ENCODE data around the gene SNX8.

SNX8 gene

GRCh38 chr7:2209146-2209960, 104.9 kb downstream of the SNX8 start:
- peak in 1 of 2 donors; percentile 24 for DNase-seq (ENCODE audit: extremely low read depth in 1 of 2, low read depth in 1 of 2)

- no peak for DNase-seq (ENCODE audit: extremely low read depth in 1 of 2, low read depth in 1 of 2)
Measured at GRCh38 chr7:2208712-2209111, 105.5 kb downstream of the SNX8 start.

DNA sequence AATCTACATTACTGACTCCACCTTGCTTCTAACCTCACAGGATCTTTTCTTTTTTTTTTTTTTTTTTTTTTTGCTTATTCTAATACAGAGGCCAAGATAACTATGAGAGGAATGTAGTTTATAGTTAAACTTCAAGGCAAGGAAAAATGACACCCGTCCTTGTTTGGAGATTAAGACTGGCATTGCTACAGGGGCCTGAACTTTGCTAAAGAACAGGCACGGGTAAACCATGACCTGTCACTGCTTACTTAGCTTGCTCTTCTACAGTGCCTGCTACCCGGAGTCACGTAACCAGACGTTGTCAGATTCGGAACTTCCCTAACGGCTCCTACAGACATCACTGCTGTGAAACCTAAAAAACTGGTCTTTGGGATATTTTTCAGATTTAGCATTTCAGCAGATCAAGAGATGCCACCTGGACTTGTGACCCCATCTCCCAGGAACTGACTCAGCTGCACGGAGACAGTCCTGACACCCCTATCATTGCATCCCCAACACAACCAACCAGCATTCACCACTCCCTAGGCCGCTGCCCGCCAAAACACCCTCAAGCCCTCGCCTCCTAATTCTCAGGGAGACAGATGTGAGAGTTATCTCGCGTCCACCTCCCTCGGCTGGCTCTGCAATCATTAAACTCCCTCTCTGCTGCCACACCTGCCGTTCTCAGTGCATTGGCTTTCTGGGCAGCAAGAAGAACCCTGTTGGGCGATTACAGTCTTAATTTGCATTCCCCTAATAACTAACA, 109.0 kb downstream of the SNX8 start:
- DNase-seq (ENCODE audit: extremely low read depth in 1 of 2, low read depth in 1 of 2) = no peak

DNA sequence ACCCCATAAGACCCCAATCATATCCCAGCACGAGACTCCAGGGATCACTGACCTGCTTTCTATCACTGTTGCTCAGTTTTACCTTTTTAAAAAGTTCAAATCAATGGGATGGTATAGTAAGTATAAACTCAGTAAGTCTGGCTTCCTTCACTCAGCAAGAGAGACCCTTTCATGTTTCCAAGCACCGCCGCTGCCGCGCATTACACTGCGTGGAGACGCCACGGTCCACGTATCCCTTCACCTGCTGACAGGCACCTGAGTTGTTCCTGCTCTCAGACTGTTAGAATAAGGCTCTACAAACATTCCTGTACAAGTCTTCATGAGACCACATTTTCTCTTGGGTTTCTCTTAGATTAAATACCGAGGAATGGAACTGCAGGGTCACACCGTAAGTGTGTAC, 109.8 kb downstream of the SNX8 start:
- no peak for DNase-seq (ENCODE audit: extremely low read depth in 1 of 2, low read depth in 1 of 2)

- no peak for DNase-seq (ENCODE audit: extremely low read depth in 1 of 2, low read depth in 1 of 2)
Measured at GRCh38 chr7:2203766-2204300, 110.4 kb downstream of the SNX8 start.

DNA sequence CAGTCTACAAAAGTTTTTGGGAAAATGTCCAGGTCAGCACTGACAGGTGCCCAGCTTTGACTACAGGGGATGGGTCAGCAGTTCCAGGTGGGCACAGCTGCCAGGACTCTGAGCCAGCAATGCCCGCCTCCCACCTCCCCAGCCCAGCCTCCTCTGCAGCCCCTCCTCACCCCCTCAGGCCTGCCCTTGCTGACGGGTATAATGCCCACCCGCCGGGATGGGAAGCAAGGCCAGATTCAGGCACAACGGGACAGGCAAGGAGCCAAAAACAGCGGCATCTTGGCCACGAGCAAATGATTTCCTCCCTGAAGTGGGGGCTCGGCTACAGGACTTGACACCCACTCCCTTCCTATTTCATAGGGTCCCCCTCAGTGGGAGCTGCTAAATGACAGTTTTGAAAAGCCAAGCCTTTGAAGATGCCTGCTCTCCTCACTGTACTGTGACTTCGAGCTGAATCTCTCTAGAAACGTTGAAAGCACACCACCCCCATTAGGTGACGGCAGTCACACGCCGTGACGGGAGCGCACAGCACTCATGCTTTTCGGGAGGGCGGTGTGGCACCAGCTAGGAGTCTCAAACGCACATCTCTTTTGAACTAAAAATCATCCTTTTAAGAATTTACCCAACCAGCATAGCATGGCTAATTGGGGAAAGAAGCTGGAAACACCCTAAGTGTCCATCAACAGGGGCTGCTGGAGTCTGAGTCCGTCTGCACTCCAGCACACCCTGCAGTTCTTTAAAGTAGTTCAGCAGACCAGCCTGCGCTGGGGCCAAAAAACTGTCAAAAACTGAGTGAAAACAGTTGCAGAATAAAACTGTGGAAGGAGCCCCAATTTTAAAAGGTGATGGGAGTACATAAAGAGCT, 111.1 kb downstream of the SNX8 start:
- DNase-seq (ENCODE audit: extremely low read depth in 1 of 2, low read depth in 1 of 2) = no peak

DNA sequence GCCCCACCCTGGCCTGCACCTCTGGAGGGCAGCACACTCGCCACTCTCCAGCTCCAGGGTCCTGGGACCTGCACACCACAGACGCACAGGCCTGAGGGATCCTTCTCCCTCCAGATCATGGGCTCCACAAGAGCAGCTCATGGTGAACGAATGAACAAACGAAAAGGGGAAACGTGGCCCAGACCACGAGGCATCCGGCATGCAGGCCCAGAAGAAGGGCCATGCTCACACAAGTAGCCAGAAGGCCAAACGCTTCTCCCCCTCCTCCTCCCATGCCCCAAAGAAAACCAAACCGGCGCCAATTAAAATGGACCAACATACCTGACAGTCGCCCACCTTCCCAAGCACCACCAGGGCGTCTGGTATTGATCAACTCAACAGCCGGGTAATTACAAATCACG, 111.9 kb downstream of the SNX8 start:
- DNase-seq (ENCODE audit: extremely low read depth in 1 of 2, low read depth in 1 of 2) = no peak

Measured in activated CD8-positive, alpha-beta memory T cell treated with anti-CD3 and anti-CD28 coated beads for 1 hour (primary cell).